ENCODE measurements around the gene UBAC1. TPM values are rescaled to one million over a fixed set of nuclear protein-coding genes. Genes with fewer than 3 reads are reported as not detected.

The UBAC1 gene
- total and polyA plus RNA-seq, 9 of the 15 experiments (the other 6 are each of a cell fraction or from before 2014, with no cell fraction given): 94.0 to 399 (median 228) TPM

- TF ChIP-seq ZNF511 (CRISPR knock-in tag; IDR thresholded peaks at IDR 0.05) (peak; percentile 71), ZNF121 (CRISPR knock-in tag; conservative IDR thresholded peaks at IDR 0.05) (no peak), KAT7 (CRISPR knock-in tag; IDR thresholded peaks at IDR 0.05; ENCODE audit: borderline replicate concordance) (peak; percentile 93; the same call in 1 of the 2 replicates), STAT5A (IDR thresholded peaks at IDR 0.05; ENCODE audit: borderline replicate concordance, low read length) (peak; percentile 100), FOXO4 (CRISPR knock-in tag; IDR thresholded peaks at IDR 0.05) (peak; percentile 71; the same call in 1 of the 2 replicates), ZBTB49 (CRISPR knock-in tag; IDR thresholded peaks at IDR 0.05; ENCODE audit: borderline replicate concordance) (no peak), EZH2 (IDR thresholded peaks at IDR 0.05; ENCODE audit: borderline replicate concordance, low read depth, low read length) (no peak), CHD1 (IDR thresholded peaks at IDR 0.05; ENCODE audit: low read length) (no peak), ZNF347 (CRISPR knock-in tag; IDR thresholded peaks at IDR 0.05; ENCODE audit: low read depth) (no peak), GTF3C2 (IDR thresholded peaks at IDR 0.05; ENCODE audit: borderline replicate concordance, extremely low read depth, insufficient read length) (no peak), POLR2A (conservative IDR thresholded peaks at IDR 0.05) (peak; percentile 64), ZKSCAN3 (CRISPR knock-in tag; IDR thresholded peaks at IDR 0.05) (no peak), SMAD3 (CRISPR knock-in tag; conservative IDR thresholded peaks at IDR 0.05) (peak; percentile 79), MTA3 (IDR thresholded peaks at IDR 0.05; ENCODE audit: borderline replicate concordance) (peak; percentile 95), GABPB1 (CRISPR knock-in tag; IDR thresholded peaks at IDR 0.05) (peak; percentile 73; the same call in 1 of the 2 replicates), ZNF507 (tag; conservative IDR thresholded peaks at IDR 0.05) (no peak), SREBF2 (CRISPR knock-in tag; IDR thresholded peaks at IDR 0.05) (no peak), ZNF766 (CRISPR knock-in tag; conservative IDR thresholded peaks at IDR 0.05) (peak; percentile 66; the same call in 1 of the 2 replicates)
- TF ChIP-seq, protein P1, sequence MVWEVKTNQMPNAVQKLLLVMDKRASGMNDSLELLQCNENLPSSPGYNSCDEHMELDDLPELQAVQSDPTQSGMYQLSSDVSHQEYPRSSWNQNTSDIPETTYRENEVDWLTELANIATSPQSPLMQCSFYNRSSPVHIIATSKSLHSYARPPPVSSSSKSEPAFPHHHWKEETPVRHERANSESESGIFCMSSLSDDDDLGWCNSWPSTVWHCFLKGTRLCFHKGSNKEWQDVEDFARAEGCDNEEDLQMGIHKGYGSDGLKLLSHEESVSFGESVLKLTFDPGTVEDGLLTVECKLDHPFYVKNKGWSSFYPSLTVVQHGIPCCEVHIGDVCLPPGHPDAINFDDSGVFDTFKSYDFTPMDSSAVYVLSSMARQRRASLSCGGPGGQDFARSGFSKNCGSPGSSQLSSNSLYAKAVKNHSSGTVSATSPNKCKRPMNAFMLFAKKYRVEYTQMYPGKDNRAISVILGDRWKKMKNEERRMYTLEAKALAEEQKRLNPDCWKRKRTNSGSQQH (CRISPR knock-in tag; IDR thresholded peaks at IDR 0.05): peak; percentile 34; the same call in 1 of the 2 replicates
Measured at GRCh38 chr9:135951889-135952663, 9.1 kb downstream of the UBAC1 start (continued).
